Activated naive CD4-positive, alpha-beta T cell treated with anti-CD3 and anti-CD28 coated beads, Interleukin-2, amount 10 ng/mL, durations not matched to agents 5 hours and 36 hours (primary cell): Measurements from ENCODE around the gene ZCCHC8. TPM values are rescaled to one million over a fixed set of nuclear protein-coding genes. Genes with fewer than 3 reads are reported as not detected.

Experiments used
- total RNA-seq, 2 experiments: library from RNA; stranded (reverse); gene quantifications; one replicate each; pipeline ENCODE4 v1.2.3, GENCODE V29; 2021

ZCCHC8 gene
- 10 to 100 TPM; 39.5 to 39.8 TPM for total RNA-seq

DNA sequence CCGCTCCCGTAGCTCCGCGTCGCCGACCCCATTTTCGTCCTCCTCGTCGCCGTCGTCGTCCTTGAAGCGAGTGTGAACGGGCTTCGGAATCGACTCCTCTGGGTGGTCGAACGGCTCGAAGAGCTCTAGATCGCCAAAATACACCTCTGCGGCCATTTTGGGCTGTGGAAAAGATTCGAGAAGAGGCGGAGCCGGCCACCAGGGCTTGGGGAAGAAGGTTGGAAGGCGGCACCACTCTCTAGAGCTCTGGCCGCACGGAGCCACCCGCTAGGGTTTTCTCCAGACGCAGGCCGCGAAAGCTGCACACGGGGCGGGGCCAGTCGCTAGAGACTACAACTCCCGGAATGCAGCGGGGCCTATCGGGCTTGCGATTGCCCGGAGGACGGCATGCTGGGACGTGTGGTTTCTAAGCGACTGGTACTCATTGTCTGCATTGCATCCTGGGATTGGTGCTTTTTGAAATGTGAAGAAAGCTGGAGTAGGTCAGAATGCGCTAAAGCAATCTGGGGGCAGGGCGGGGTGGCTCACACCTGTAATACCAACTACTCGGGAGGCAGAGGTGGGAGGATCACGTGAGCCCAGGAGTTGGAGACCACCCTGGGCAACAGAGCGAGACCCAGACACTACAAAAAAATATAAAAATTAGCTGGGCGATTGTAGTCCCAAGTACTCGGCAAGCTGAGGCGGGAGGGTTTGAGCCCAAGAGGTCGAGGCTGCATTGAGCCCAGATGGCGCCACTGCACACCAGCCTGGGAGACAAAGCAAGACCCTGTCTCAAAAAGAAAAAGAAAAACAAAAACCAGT is at the start of gene ZCCHC8:
Gene ZCCHC8 (minus strand): TSS at position 248 of the 804 bp plus-strand sequence. CDS start 92 bp downstream, at position 156.

DNA sequence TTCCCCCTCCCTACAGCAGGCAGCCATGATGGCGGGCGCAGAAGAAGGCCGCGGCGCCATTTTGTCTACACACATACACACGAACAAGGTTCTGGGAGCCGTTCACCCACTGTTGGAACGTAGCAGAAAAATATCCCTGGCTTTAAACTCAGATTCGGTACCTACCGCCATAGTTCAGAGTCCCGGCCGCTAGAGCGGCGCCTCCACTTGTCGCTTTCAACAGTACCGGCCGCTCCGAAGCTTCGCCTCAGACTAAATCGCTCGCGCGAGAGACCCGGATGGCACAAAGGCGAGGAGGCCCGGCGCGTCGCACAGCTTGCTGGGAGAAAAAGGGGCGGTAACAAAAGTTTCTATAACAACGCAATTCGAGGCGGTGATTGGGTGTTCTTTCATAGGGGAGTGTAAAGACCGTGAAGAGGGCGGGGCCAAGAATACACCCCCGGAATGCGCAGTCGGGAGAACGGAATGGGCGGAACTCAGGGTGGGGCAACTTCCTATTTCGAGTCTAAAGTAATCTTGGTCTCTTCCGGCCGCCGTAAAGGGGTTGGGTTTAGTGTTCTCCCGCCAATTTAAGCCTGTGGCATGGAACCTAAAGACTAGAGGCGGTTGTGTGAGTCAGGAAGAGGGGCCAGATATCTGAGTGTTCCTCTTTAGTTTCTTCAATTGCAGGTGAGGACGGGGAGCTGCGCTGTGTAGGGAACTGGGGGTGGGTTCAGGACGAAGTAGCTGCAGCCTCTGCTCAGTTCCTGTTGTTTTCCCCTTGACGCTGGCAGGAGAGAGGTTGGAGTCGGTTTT is 26.1 kb upstream of the ZCCHC8 start, which contains the start of the genes KNTC1 and RSRC2:
Gene KNTC1 (plus strand): TSS at position 567 of the 795 bp plus-strand sequence. CDS start 2,815 bp downstream, outside the sequence.
Gene RSRC2 (minus strand): TSS at position 254 of the 795 bp plus-strand sequence. CDS start 83 bp downstream, at position 171.

DNA sequence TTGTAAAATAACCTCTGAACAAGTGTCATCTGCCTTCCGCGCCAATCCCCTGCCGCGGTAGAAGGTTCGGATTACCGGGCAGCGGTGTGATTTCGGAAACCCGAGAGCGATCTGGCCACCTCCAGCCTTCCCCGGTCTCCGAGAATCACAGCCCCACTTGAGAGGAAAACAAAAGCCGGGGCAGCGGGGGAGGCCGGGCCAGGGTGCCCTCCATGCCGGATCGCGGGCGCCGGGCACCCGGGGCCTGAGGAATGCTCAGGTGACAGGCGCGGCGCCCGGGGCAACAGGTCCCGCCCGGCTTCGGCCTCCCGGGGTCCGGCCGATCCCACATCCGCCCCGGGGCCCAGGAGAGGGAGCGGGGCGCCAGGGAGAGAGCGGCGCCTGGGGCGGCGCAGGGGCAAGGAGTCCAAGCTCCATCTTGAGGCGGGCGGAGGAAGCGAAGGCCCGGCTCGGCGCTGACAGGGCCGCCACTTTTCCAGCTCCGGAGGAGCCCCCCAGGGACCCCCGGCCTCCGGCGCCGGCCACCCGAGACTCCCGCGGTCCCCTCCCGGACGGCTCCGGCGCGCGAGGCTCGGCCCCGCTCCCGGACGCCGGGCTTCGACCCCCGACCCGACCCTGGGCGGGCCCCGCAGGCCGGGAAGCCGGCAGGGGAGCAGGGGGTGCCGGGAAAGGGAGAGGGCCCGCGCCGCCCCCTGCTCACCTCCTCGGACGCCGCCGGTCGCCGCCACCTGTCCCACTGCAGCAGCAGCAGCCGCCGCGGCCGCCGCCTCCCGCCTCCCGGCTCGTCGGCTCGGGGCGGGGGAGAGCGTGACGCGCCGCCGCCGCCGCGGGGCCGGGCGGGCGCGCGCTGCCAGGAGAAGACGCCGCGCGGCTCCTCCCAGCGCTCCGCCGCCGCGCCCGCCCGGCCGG is 78.7 kb downstream of the ZCCHC8 start, which contains the start of gene CLIP1:
Gene CLIP1 (minus strand): TSS at position 849 of the 909 bp plus-strand sequence. CDS start 42,217 bp downstream, outside the sequence.

Other genes with a start within 250 kb of the ZCCHC8 start
- 10 to 100 TPM; 24.1 to 25.9 TPM for gene VPS33A, start 234.4 kb downstream of the ZCCHC8 start, total RNA-seq
- 10 to 100 TPM; 60.2 to 63.3 TPM for gene CLIP1, start 78.3 kb downstream of the ZCCHC8 start, total RNA-seq
- 10 to 100 TPM; 81.8 to 90.3 TPM for gene RSRC2, start 26.0 kb upstream of the ZCCHC8 start, total RNA-seq
- 10 to 100 TPM; 89.9 to 92.2 TPM for gene KNTC1, start 26.3 kb upstream of the ZCCHC8 start, total RNA-seq
- not detected for gene HCAR2, start 202.4 kb upstream of the ZCCHC8 start, total RNA-seq
- gene HCAR3, start 215.9 kb upstream of the ZCCHC8 start, total RNA-seq = not detected
- under 1 TPM; 0.46 to 0.58 TPM for gene HCAR1, start 229.9 kb upstream of the ZCCHC8 start, total RNA-seq